ENCODE data around the gene IFNA21. TPM values are rescaled to one million over a fixed set of nuclear protein-coding genes. Genes with fewer than 3 reads are reported as not detected.
"Not testable (repeated sequence)": the region's sequence is repeated elsewhere in the genome, so short reads cannot be mapped to it uniquely, and the experiment has no call there.

IFNA21 gene
- total and polyA plus RNA-seq, 2 donors (not counting 3 experiments of a cell fraction or from before 2014, with no cell fraction given), result not detected

DNA sequence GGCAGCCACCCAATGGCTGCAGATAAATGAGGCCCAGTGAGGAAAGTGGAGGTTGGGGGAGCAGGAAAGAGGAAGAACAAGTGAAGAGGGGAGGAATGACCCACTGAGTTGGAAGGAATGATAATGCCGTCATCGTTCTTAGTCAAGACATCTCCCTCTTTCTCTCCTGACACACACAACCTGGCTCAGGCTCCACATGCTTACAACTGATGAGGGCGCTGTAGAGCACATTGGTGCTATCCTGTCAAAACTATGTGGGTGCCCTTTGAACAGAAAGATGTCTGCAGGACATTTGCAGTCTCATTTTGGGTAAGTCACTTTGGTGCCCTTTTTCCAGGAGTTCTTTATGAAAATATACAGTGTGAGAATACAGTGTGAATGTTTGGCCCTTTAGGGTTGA is 30.7 kb downstream of the IFNA21 start:
- no peaks in the 10 kb centered on the region for H3K9me1 ChIP-seq (replicated peaks; ENCODE audit: control insufficient read depth, extremely low read depth, insufficient read depth, low read length)
- H3K4me3 ChIP-seq (replicated peaks in 1 of 3; ENCODE audit: insufficient read depth in 1 of 3, low read depth in 1 of 3, low read length in 3 of 3), result no peak overlapping the region
- H2AFZ ChIP-seq (ENCODE audit: low read depth, low read length), result no peak overlapping the region
- no peaks in the 10 kb centered on the region for H3K4me1 ChIP-seq (ENCODE audit: control insufficient read depth, extremely low read depth, insufficient read depth, low read length)
- BruUV-seq (replicated peaks), result no TSS peak
- ChIA-PET CTCF (interaction anchor here (1.7 kb wide), 1 partner anchor 25 kb away, joined by 3 read pairs; no protein-coding TSS in a partner anchor), POLR2A (no interaction called here)
- DNase-seq (ENCODE audit: low read depth, low spot score) (no peak), FAIRE-seq (no peak)
- H4K20me1 ChIP-seq (replicated peaks; ENCODE audit: control insufficient read depth, extremely low read depth, insufficient read depth, low read length), result no peaks in the 10 kb centered on the region
- no peak overlapping the region for H3K4me2 ChIP-seq (ENCODE audit: insufficient read depth, low read length)
- intact Hi-C loops (cut with micrococcal nuclease), result no loop called here
- H3K36me3 ChIP-seq (ENCODE audit: control insufficient read depth in 2 of 2, extremely low read depth in 1 of 2, insufficient read depth in 2 of 2, low read length in 2 of 2), result no peaks in the 10 kb centered on the region
- dilution Hi-C loops (cut with MboI; ENCODE audit: extremely low pct_ligation_motif_present, low sequenced_read_pairs), result no loop called here
- H3K27ac ChIP-seq (ENCODE audit: insufficient read depth, low read depth, low read length), result no peak overlapping the region
- no peak overlapping the region for H3K9ac ChIP-seq (replicated peaks; ENCODE audit: extremely low read depth, insufficient read depth, low read length)
- TF ChIP-seq POLR2A (IDR thresholded peaks at IDR 0.05; ENCODE audit: low read depth, low read length), result no peak
- H3K27me3 ChIP-seq (ENCODE audit: control insufficient read depth in 2 of 2, insufficient read depth in 2 of 2, low read length in 2 of 2), result peaks cover 3 to 8% of the 10 kb centered on the region in 2 experiments
- H3K79me2 ChIP-seq (ENCODE audit: control insufficient read depth, insufficient read depth, low read length), result no peaks in the 10 kb centered on the region
- H3K9me3 ChIP-seq (replicated peaks; ENCODE audit: control insufficient read depth, insufficient read depth, low read length), result no peaks in the 10 kb centered on the region

DNA sequence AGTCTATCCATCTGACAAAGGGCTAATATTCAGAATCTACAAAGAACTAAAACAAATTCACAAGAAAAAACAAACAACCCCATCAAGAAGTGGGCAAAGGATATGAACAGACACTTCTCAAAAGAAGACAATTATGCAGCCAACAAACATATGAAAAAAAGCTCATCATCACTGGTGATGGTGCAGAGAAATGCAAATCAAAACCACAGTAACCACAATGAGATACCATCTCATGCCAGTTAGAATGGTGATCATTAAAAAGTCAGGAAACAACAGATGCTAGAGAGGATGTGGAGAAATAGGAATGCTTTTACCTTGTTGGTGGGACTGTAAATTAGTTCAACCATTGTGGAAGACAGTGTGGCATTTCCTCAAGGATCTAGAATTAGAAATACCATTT is 38.3 kb downstream of the IFNA21 start:
- H3K27me3 ChIP-seq (ENCODE audit: control insufficient read depth in 2 of 2, insufficient read depth in 2 of 2, low read length in 2 of 2); POLR2A ChIA-PET; intact Hi-C loops (cut with micrococcal nuclease); H3K9me3 ChIP-seq (replicated peaks; ENCODE audit: control insufficient read depth, insufficient read depth, low read length); H3K79me2 ChIP-seq (ENCODE audit: control insufficient read depth, insufficient read depth, low read length); DNase-seq (ENCODE audit: low read depth, low spot score); H3K4me3 ChIP-seq (replicated peaks in 1 of 3; ENCODE audit: insufficient read depth in 1 of 3, low read depth in 1 of 3, low read length in 3 of 3); H3K27ac ChIP-seq (ENCODE audit: insufficient read depth, low read depth, low read length); H2AFZ ChIP-seq (ENCODE audit: low read depth, low read length); dilution Hi-C loops (cut with MboI; ENCODE audit: extremely low pct_ligation_motif_present, low sequenced_read_pairs); H3K9me1 ChIP-seq (replicated peaks; ENCODE audit: control insufficient read depth, extremely low read depth, insufficient read depth, low read length); H3K36me3 ChIP-seq (ENCODE audit: control insufficient read depth in 2 of 2, extremely low read depth in 1 of 2, insufficient read depth in 2 of 2, low read length in 2 of 2); BruUV-seq (replicated peaks); H3K4me1 ChIP-seq (ENCODE audit: control insufficient read depth, extremely low read depth, insufficient read depth, low read length); H3K4me2 ChIP-seq (ENCODE audit: insufficient read depth, low read length); H4K20me1 ChIP-seq (replicated peaks; ENCODE audit: control insufficient read depth, extremely low read depth, insufficient read depth, low read length); FAIRE-seq; H3K9ac ChIP-seq (replicated peaks; ENCODE audit: extremely low read depth, insufficient read depth, low read length); CTCF ChIA-PET: not testable (repeated sequence)

Data from endothelial cell of umbilical vein (primary cell).